HG03025 (cell line): ENCODE results near the gene TLR9.

ENCODE experiments used
- ATAC-seq: cut with Tn5 transposase; IDR thresholded peaks from one replicate; pipeline ENCODE4 v1.9.1; 2021; ENCODE audit warnings: mild to moderate bottlenecking, moderate library complexity; ENCODE audit not compliant: unreplicated experiment, low FRiP score

TLR9 gene

DNA sequence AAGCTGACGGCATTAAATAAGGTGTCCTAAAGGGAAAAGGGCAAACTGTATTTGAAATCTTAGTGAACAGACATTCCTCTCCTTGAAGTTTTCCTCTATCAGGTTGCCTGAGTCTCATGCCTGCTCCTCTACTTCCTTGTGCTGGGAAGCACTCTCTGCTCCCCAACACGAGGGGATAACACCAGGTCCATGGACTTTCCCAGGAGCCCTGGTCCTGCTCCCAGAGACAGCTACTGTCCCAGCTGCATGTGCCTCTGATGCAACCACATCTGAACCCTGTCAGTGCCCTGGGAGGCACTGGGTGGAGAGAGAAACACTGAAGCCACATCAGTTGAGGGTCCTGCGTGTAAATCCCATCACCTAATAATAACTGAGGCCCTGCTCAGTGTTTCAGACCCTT is 7.4 kb downstream of the TLR9 start:
- ATAC-seq: no peak

- no peak for ATAC-seq
Measured at GRCh38 chr3:52217409-52217805, 8.0 kb downstream of the TLR9 start.

DNA sequence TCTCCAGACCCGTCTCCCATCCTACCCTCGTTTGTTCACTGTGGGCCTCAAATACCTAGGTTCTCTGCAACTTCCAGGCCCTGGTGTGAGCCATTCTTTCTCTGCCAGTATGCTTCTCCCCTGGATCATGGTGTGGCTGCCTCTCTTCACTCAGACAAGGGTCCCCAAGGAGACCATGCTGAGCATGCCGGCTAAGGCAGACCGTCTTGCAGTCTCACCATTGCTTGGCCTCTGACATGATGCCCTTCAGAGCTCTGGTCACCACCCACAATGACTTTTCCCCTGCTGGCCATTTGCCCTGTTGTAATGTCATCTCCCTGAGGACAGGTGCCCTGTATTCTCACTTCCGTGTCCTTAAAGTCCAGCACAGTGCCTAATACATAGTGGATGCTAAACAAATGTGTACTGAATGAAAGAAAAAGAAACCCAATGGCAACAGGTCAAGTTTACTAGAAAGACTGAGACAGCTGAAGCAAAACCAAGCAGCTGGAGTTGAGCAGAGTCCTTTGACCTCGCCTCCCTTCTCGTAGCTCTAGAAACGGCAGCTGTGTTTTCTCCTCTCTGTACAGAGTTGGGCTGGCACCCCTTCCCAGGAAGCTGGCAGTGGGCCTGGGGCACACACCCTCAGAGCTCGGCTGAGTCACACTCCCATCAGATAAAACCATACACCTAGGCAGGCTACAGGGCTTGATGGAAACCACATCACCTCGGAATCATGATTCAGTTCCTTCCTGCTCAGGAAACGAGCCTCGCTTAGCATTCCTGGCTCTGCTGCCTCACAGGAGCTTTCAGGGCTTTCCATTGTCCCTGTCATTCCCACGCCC is 8.6 kb downstream of the TLR9 start:
- no peak for ATAC-seq

DNA sequence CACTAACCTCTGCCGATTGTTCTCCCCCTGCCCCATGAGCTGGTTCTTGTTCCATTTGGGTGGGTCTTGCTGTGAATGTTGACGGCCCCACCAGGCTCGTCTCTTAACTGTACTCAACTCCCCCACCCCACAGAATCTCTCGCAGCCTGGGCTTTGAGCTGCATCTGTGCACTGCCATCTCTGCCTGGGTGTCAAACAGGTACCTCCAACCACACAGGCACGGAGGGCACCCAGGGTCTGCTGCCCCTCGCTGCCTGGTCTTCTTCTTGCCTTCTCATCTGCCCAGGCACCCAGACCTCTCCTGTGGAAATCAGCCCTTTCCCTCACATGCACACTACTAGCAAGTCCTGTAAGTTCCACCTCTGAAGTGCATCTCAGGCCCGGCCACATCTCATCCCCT is 10.1 kb downstream of the TLR9 start:
- ATAC-seq: no peak

DNA sequence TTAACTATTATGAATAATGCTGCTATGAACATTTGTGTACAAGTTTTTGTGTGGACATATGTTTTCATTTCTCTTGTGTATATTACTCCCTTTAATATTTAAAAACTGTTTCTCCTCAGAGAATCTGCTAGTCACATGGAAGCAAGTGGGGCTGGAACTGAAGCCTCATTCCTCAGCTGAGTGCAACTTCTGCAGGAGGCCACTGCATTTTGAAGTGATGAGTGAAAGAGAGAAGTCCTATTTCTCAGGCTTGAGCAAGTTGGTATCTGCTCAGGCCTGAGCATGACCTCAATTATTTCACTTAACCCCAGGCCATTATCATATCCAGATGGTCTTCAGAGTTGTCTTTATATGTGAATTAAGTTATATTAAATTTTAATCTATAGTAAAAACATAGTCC is 11.5 kb downstream of the TLR9 start:
- ATAC-seq: no peak

- ATAC-seq: no peak
Measured at GRCh38 chr3:52213005-52213404, 12.4 kb downstream of the TLR9 start.

- no peak for ATAC-seq
Measured at GRCh38 chr3:52211268-52211891, 14.1 kb downstream of the TLR9 start.

DNA sequence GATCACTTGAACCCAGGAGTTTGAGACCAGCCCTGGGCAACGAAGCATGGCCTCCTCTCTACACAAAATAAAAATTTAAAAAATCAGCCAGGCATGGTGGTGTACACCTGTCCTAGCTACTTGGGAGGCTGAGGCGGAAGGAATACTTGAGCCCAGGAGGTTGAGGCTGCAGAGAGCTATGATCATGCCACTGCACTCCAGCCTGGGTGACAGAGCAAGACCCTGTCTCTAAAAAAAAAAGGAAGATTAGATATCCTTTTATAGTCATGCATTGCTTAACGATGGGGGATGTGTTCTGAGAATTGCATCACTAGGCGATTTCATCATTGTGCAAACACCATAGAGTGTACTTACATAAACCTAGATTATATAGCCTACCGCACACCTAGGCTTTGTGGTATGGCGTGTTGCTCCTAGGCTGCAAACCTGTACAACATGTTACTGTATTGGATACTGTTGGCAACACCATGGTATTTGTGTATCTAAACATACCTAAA is 14.8 kb downstream of the TLR9 start:
- no peak for ATAC-seq

DNA sequence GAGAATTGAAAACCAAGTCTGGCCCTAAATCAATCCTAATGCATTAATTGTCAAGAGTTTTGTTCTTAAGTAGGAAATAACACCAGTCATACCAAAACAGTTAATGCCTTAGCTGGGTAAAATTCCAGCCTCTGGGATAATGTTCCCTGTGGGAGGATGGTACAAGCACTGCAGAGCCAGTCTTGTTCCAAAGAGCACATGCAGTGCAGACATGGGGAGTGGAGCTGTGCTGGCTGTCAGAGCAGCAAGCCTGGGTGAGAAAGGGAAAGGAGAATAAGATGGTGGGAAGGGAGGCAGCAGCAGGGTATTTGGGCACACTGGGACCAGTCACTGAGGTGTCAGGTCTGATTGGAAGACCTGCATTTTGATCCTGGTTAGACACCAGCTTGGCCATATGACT is 15.4 kb downstream of the TLR9 start:
- no peak for ATAC-seq

GRCh38 chr3:52208556-52208955 is 16.9 kb downstream of the TLR9 start:
- ATAC-seq: no peak

GRCh38 chr3:52205727-52206372 is 19.6 kb downstream of the TLR9 start:
- no peak for ATAC-seq

- ATAC-seq: no peak
Measured at GRCh38 chr3:52204337-52205073, 20.9 kb downstream of the TLR9 start.

GRCh38 chr3:52203701-52204100 is 21.7 kb downstream of the TLR9 start:
- no peak for ATAC-seq

DNA sequence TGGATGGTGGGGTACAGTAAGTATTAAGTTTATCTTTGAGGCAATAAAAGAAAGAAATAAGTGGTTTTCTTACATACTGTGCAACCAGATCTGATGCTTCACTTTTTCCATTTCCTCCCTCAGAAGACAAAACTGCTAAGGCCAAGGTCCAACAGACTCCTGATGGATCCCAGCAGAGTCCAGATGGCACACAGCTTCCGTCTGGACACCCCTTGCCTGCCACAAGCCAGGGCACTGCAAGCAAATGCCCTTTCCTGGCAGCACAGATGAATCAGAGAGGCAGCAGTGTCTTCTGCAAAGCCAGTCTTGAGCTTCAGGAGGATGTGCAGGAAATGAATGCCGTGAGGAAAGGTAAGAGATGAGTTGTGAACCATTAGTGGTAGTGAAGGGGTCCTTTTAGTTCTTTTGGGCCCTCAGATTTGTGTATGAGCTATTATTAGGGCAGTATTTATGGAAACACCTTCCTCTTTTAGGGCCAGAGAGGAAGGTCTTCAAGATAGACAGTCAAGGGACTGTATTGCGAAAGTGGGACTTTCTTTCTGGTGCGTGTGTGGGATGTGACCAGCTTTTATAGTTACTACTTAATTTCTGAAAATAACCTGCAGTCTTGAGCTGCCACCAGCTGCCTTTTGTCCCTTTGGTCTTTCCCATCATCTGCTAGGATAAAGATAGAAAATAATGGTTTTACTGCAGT is 22.9 kb downstream of the TLR9 start:
- ATAC-seq: no peak

DNA sequence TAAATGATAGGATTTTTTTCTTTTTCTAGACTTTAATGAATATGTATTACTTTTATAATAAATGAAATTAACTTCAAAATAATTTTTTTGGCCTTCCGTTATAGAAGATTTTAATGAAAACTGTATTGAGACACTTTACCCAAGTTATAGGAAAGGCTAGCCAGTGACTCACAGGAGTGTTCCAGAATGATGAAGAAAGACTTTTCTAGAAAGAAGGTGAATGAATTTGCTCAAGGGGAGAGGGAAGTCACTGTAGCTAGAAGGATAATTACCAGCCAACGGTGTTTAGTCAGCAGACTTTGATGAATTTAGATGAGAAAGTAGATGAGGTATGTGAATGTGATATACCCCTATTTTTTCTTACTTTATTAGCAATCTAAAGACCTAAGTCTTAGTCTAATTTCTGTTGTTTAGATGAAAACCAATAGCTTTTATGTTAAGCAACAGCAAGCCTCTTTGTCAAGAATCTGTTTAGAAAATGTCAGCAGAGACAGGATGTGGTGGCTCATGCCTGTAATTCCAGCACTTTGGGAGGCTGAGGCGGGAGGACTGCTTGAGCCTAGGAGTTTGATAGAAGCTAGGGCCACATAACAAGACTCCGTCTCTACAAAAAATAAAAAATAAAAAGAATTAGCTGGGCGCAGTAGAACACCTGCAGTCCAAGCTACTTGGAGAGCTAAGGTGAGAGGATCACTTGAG is 24.3 kb downstream of the TLR9 start:
- no peak for ATAC-seq

GRCh38 chr3:52198643-52199608 is 26.5 kb downstream of the TLR9 start:
- ATAC-seq: no peak

GRCh38 chr3:52197842-52198625 is 27.4 kb downstream of the TLR9 start, which contains the start of gene ALAS1:
ALAS1 (plus strand) TSS chr3:52198160; CDS start chr3:52199242, 1,082 bp downstream.
- ATAC-seq: peak; percentile 76

- ATAC-seq: no peak
Measured at GRCh38 chr3:52197499-52197841, 28.0 kb downstream of the TLR9 start.
